H1 (cell line): Measurements from ENCODE around the gene HOTAIR. TPM values are rescaled to one million over a fixed set of nuclear protein-coding genes. Genes with fewer than 3 reads are reported as not detected.

Source experiments
- CTCF ChIA-PET: fragments of 300-600 bp; sonication (Branson Sonifier 250); formaldehyde crosslinking; loops from one replicate; lab custom pipeline; 2021; ENCODE audit not compliant: partially characterized antibody; lab: Charles Lee
- POLR2A ChIA-PET: fragments of 300-600 bp; sonication (Branson Sonifier 250); formaldehyde crosslinking; loops from one replicate; lab custom pipeline; 2021; ENCODE audit warnings: inconsistent platforms; ENCODE audit not compliant: partially characterized antibody; lab: Charles Lee
- DNase-seq, 2 experiments: peaks; one replicate each; pipeline versions ENCODE4 v3.0.0 to v3.0.0-alpha.2; 2010 to 2022; ENCODE audit warnings: low spot score in 2 of 2, low read depth in 1 of 2, mixed read lengths in 1 of 2
- FAIRE-seq: peaks from 2 replicates; lab custom pipeline; 2011; peaks lifted over from hg19 to GRCh38; lab: Jason Lieb, UNC
- H2AFZ ChIP-seq: 2 replicates; pipeline ENCODE4 v1.8.1; 2012; ENCODE audit warnings: low read length, inconsistent platforms
- H2AK5ac ChIP-seq: 2 replicates; pipeline ENCODE4 v1.6.1; 2013; ENCODE audit warnings: low read depth, low read length
- H2BK120ac ChIP-seq: replicated peaks from 2 replicates; pipeline ENCODE3; 2013; ENCODE audit warnings: low read depth, low read length, inconsistent platforms
- H2BK12ac ChIP-seq: 2 replicates; pipeline ENCODE4 v1.6.1; 2013; ENCODE audit warnings: low read depth, low read length
- H2BK15ac ChIP-seq: 2 replicates; pipeline ENCODE4 v1.6.1; 2013; ENCODE audit warnings: low read length
- H2BK20ac ChIP-seq: 2 replicates; pipeline ENCODE4 v1.6.1; 2013; ENCODE audit warnings: low read length
- H2BK5ac ChIP-seq: 2 replicates; pipeline ENCODE4 v1.6.1; 2013; ENCODE audit warnings: low read depth, low read length
- H3K14ac ChIP-seq: 2 replicates; pipeline ENCODE4 v1.6.1; 2013; ENCODE audit warnings: inconsistent platforms; ENCODE audit not compliant: insufficient read length
- H3K18ac ChIP-seq: 2 replicates; pipeline ENCODE4 v1.6.1; 2013; ENCODE audit warnings: low read length; ENCODE audit errors: extremely low read depth
- H3K23ac ChIP-seq: 2 replicates; pipeline ENCODE4 v1.6.1; 2013; ENCODE audit warnings: inconsistent platforms; ENCODE audit not compliant: insufficient read length
- H3K23me2 ChIP-seq: 2 replicates; pipeline ENCODE4 v1.6.1; 2013; ENCODE audit warnings: low read depth, low read length
- H3K27ac ChIP-seq: 2 replicates; pipeline ENCODE4 v1.6.1; 2011; ENCODE audit warnings: low read depth, low read length, inconsistent platforms
- H3K27me3 ChIP-seq, 4 experiments: replicated peaks in 1 of 4; 1 replicate in 1 of 4; 2 replicates in 3 of 4; pipeline versions ENCODE4 v1.6.1 to v1.8.1; 2011 to 2013; ENCODE audit warnings: low read length in 3 of 4, mild to moderate bottlenecking in 3 of 4, inconsistent platforms in 2 of 4, mixed read lengths in 2 of 4, moderate library complexity in 1 of 4; ENCODE audit not compliant: control insufficient read depth in 3 of 4, insufficient read depth in 3 of 4; ENCODE audit errors: extremely low read depth in 1 of 4
- H3K36me3 ChIP-seq, 4 experiments: 2 replicates each; pipeline versions ENCODE4 v1.6.1 to v1.8.1; 2011 to 2013; ENCODE audit warnings: mild to moderate bottlenecking in 4 of 4, low read length in 3 of 4, moderate library complexity in 2 of 4, control low read depth in 1 of 4, inconsistent platforms in 1 of 4; ENCODE audit not compliant: insufficient read depth in 4 of 4, control insufficient read depth in 2 of 4
- H3K4ac ChIP-seq: replicated peaks from 2 replicates; pipeline ENCODE3; 2013; ENCODE audit warnings: low read length, low read depth, mixed read lengths, inconsistent platforms; ENCODE audit not compliant: insufficient read length
- H3K4me1 ChIP-seq, 4 experiments: replicated peaks in 1 of 4; 1 replicate in 1 of 4; 2 replicates in 3 of 4; pipeline versions ENCODE4 v1.6.1 to v1.8.1; 2011 to 2013; ENCODE audit warnings: low read length in 3 of 4, inconsistent platforms in 2 of 4, mixed read lengths in 1 of 4; ENCODE audit not compliant: insufficient read depth in 4 of 4, control insufficient read depth in 3 of 4
- H3K4me2 ChIP-seq, 2 experiments: 2 replicates each; pipeline versions ENCODE4 v1.6.1 to v1.8.1; 2011 to 2013; ENCODE audit warnings: low read depth in 2 of 2, low read length in 2 of 2, control low read depth in 1 of 2, inconsistent platforms in 1 of 2, mild to moderate bottlenecking in 1 of 2; ENCODE audit not compliant: insufficient read depth in 1 of 2
- H3K4me3 ChIP-seq, 4 experiments: fragments of 200-600, 300-600 bp in 1 of 4; sonication (generic), shearing (Covaris generic), sonication (Bioruptor Twin) in 1 of 4; 2 replicates each; pipeline versions ENCODE4 v1.5.1 to v1.8.1; 2011 to 2016; ENCODE audit warnings: low read length in 4 of 4, low read depth in 3 of 4, control low read depth in 2 of 4, inconsistent platforms in 2 of 4, mild to moderate bottlenecking in 2 of 4, mixed read lengths in 1 of 4, moderate library complexity in 1 of 4; ENCODE audit not compliant: insufficient read depth in 2 of 4; ENCODE audit errors: extremely low read depth in 1 of 4
- H3K56ac ChIP-seq: replicated peaks from 2 replicates; pipeline ENCODE3; 2013; ENCODE audit warnings: low read depth, mild to moderate bottlenecking, mixed read lengths, low read length, inconsistent platforms; ENCODE audit not compliant: insufficient read length
- H3K79me1 ChIP-seq: 2 replicates; pipeline ENCODE4 v1.6.1; 2013; ENCODE audit warnings: low read depth, low read length, control low read depth
- H3K79me2 ChIP-seq, 2 experiments: 2 replicates each; pipeline versions ENCODE4 v1.6.1 to v1.8.1; 2012 to 2013; ENCODE audit warnings: low read length in 2 of 2, mild to moderate bottlenecking in 2 of 2, inconsistent platforms in 1 of 2; ENCODE audit not compliant: insufficient read depth in 2 of 2, control insufficient read depth in 1 of 2
- H3K9ac ChIP-seq, 4 experiments: replicated peaks in 1 of 4; 1 replicate in 1 of 4; 2 replicates in 3 of 4; pipeline versions ENCODE4 v1.6.1 to v1.8.1; 2011 to 2013; ENCODE audit warnings: low read depth in 3 of 4, low read length in 3 of 4, control low read depth in 2 of 4, mild to moderate bottlenecking in 2 of 4, moderate library complexity in 2 of 4, inconsistent platforms in 1 of 4; ENCODE audit errors: extremely low read depth in 1 of 4
- H3K9me3 ChIP-seq, 2 experiments: 2 replicates each; pipeline versions ENCODE4 v1.6.1 to v1.8.1; 2012 to 2013; ENCODE audit warnings: mild to moderate bottlenecking in 2 of 2, moderate library complexity in 2 of 2, control low read depth in 1 of 2, inconsistent platforms in 1 of 2, low read depth in 1 of 2, low read length in 1 of 2, mixed read lengths in 1 of 2; ENCODE audit not compliant: insufficient read depth in 2 of 2
- H4K20me1 ChIP-seq, 2 experiments: replicated peaks in 1 of 2; 2 replicates each; pipeline versions ENCODE3 to v1.8.1; 2011 to 2013; ENCODE audit warnings: inconsistent platforms in 2 of 2, low read length in 2 of 2, mild to moderate bottlenecking in 1 of 2; ENCODE audit not compliant: insufficient read depth in 2 of 2, control insufficient read depth in 1 of 2
- H4K5ac ChIP-seq: 2 replicates; pipeline ENCODE4 v1.6.1; 2013; ENCODE audit warnings: low read length, low read depth, mixed read lengths, inconsistent platforms; ENCODE audit not compliant: insufficient read length
- H4K8ac ChIP-seq: 2 replicates; pipeline ENCODE4 v1.8.0; 2013; ENCODE audit warnings: mild to moderate bottlenecking, moderate library complexity, low read length, inconsistent platforms; ENCODE audit not compliant: insufficient read depth; ENCODE audit errors: extremely low read depth
- H4K91ac ChIP-seq: replicated peaks from 2 replicates; pipeline ENCODE3; 2013; ENCODE audit warnings: low read length, mixed read lengths, inconsistent platforms; ENCODE audit not compliant: insufficient read length
- CTCF ChIP-seq, 3 experiments: IDR thresholded peaks; 1 replicate in 2 of 3; 2 replicates in 1 of 3; pipeline versions ENCODE4 v1.5.1 to v1.6.1; 2011; ENCODE audit warnings: low read length in 3 of 3, mild to moderate bottlenecking in 3 of 3, inconsistent platforms in 2 of 3, low read depth in 1 of 3, moderate library complexity in 1 of 3; ENCODE audit not compliant: insufficient read depth in 1 of 3; ENCODE audit errors: control extremely low read depth in 1 of 3
- RNF2 ChIP-seq: fragments of 200-900, 300-1000 bp; sonication (generic); IDR thresholded peaks from 2 replicates; pipeline ENCODE4 v1.7.1; 2016; ENCODE audit warnings: borderline replicate concordance, low read depth, mild to moderate bottlenecking, antibody characterized with exemption, low read length; ENCODE audit not compliant: poor library complexity, severe bottlenecking; ENCODE audit errors: missing control alignments
- WGBS, 2 experiments: shearing (Covaris generic) in 1 of 2; methylation state at CpG; one replicate each; pipeline versions ENCODE4 v1.1.6 to v1.1.7; 2013 to 2015; ENCODE audit warnings: low lambda C conversion rate in 2 of 2, mixed read lengths in 2 of 2, inconsistent platforms in 1 of 2, low coverage in 1 of 2, missing lambda C conversion rate in 1 of 2; ENCODE audit not compliant: insufficient replicate concordance in 2 of 2, insufficient coverage in 1 of 2, insufficient read length in 1 of 2; ENCODE audit errors: extremely low coverage in 1 of 2, missing lambda C conversion rate in 1 of 2; 5-methylcytosine and 5-hydroxymethylcytosine counted together
- polyA plus RNA-seq, 7 experiments: library from polyadenylated mRNA; depleted of rRNA in 3 of 7; stranded (reverse) in 5 of 7; unstranded in 2 of 7; fragments of >200 nt in 5 of 7; fragments of 200-250 nt in 2 of 7; gene quantifications; 1 replicate in 5 of 7; 2 replicates in 1 of 7; 4 replicates in 1 of 7; pipeline versions ENCODE4 v1.2.1 to v1.2.3, GENCODE V29; 2011 to 2013; ENCODE audit warnings: missing spikeins in 2 of 7, mixed read lengths in 2 of 7
- total RNA-seq: library from RNA; stranded (reverse); fragmentation: NEBNext Ultra II Directional; extraction: Animal tissue kit (Norgen Biotek cat#: 25700); gene quantifications from 2 replicates; pipeline ENCODE4 v1.2.1, GENCODE V29; 2021

Gene HOTAIR
- total and polyA plus RNA-seq, 2 of the 8 experiments (the other 6 are each of a cell fraction or from before 2014, with no cell fraction given) = not detected

- Histone ChIP-seq H3K23ac (no peak overlapping the region), H3K4me3 (peak overlapping the region in 1 of 4 experiments; percentile 45; a peak in 3 of 8 replicates), H3K36me3 (peaks cover 0 to 19% (median 0%) of the 10 kb centered on the region in 4 experiments; a peak in 1 of 8 replicates), H3K14ac (no peak overlapping the region), H3K4me2 (peak overlapping the region; percentile 23 to 56), H3K9ac (no peak overlapping the region), H2BK12ac (0 out of 2 replicates have a peak overlapping the region, but pooled peaks have one; percentile 50), H3K27ac (no peak overlapping the region), H2BK120ac (no peak overlapping the region), H3K56ac (no peak overlapping the region), H4K5ac (no peak overlapping the region), H2AFZ (no peak overlapping the region), H3K18ac (no peak overlapping the region), H3K4ac (no peak overlapping the region), H2AK5ac (0 out of 2 replicates have a peak overlapping the region, but pooled peaks have one; percentile 53), H2BK20ac (no peak overlapping the region), H2BK5ac (no peak overlapping the region), H4K91ac (no peak overlapping the region), H3K79me2 (no peaks in the 10 kb centered on the region), H3K27me3 (peaks cover 97 to 100% (median 100%) of the 10 kb centered on the region in 4 experiments), H3K23me2 (peaks cover 4% of the 10 kb centered on the region; the same call in 1 of the 2 replicates), H3K4me1 (peaks cover 0 to 17% (median 8%) of the 10 kb centered on the region in 4 experiments; a peak in 5 of 7 replicates), H2BK15ac (0 out of 2 replicates have a peak overlapping the region, but pooled peaks have one; percentile 46), H4K8ac (no peak overlapping the region), H3K9me3 (peaks cover 0 to 4% of the 10 kb centered on the region in 2 experiments; a peak in 1 of 4 replicates), H4K20me1 (peaks cover 22 to 26% of the 10 kb centered on the region in 2 experiments), H3K79me1 (no peaks in the 10 kb centered on the region)
- ChIA-PET POLR2A (interaction anchor here (1.2 kb wide), 2 partner anchors 10 to 220 kb away, joined by 3 read pairs; no protein-coding TSS in a partner anchor), CTCF (interaction anchor here (0.8 to 4.4 kb wide), 12 partner anchors 9 to 209 kb away, joined by 3 to 28 read pairs (median 4); partner anchors contain the start of gene HOXC10)
- TF ChIP-seq CTCF (IDR thresholded peaks at IDR 0.05; ENCODE audit: control extremely low read depth in 1 of 3, insufficient read depth in 1 of 3, low read depth in 1 of 3, low read length in 3 of 3) = no peak
- peak; percentile 54 for TF ChIP-seq RNF2
- 17% methylated on average over 28 of the region's 29 CpGs; no CpG with 5 or more reads in 1 of the 2 experiments for WGBS, 2 experiments
- DNase-seq (no peak), FAIRE-seq (no peak)
These were observed 21.8 kb upstream of the HOTAIR start for GRCh38 chr12:53996240-53997203.
